GM18507 (cell line): Measurements from ENCODE around the gene BBIP1.

Experiments
- DNase-seq: peaks from one replicate; pipeline ENCODE4 v3.0.0; 2011; ENCODE audit warnings: low read depth; ENCODE audit not compliant: insufficient read length; ENCODE audit errors: extremely low spot score
- FAIRE-seq: peaks from 2 replicates; lab custom pipeline; 2011; peaks lifted over from hg19 to GRCh38; lab: Jason Lieb, UNC

Gene BBIP1

GRCh38 chr10:110865809-110866482 is 53.0 kb downstream of the BBIP1 start:
- FAIRE-seq, result peak; percentile 76
- DNase-seq, result no peak

DNA sequence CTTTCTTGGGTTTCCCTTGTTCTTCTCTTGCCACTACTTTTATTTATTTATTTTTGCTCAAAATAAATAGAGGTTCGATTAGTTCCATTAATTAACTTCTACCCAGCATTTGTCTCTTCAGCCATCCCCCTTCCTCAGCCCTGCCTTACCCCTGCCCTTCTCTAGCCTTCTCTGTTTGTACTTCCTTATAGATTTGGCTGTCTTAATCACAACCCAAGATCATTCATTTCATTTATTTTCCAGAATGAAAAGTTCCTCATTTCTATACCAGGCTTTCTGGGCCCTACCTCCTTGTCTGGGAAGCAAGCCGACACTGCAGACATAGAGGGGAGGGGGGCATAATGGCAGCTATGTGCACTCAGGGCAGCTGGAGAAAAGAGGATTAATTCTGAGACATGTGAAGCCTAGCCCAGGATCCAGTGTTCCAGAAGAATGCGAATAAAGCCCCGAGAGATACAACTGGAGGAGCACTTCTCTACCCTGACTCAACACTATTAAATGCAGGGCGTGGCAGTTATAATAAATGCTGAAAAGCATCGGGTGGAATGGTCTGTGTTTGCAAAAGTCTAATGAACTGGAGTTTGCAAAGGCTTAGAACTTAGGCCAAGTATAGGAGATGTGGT is 53.7 kb downstream of the BBIP1 start:
- no peak for FAIRE-seq
- no peak for DNase-seq

DNA sequence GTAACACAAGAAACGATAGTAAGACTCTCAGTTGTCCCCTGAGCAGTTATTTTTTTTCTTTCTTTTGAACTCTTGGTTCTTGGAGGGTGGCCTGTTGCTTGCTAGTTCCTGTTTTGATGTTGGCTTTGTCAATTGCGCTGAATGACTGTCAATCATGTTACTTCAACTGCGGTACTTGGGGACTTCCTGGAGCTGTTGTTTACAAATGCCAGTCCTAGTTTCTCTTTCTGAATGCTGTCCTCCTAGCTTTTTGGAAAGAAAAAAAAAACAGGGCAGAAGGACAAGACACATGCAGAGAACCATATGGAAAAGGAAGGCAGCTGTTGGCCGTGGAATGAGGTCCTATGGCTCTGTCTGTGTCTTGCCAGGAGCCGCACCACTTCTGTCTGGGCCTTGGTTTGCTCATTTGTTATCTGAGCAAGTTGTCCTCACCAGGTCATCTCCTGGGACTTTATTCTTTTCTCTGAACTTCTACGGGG is 54.3 kb downstream of the BBIP1 start:
- peak; percentile 96 for FAIRE-seq
- no peak for DNase-seq

GRCh38 chr10:110863956-110864355 is 55.0 kb downstream of the BBIP1 start:
- FAIRE-seq (no peak), DNase-seq (no peak)

- DNase-seq, result no peak
Observed at GRCh38 chr10:110863361-110863760, 55.6 kb downstream of the BBIP1 start.

DNA sequence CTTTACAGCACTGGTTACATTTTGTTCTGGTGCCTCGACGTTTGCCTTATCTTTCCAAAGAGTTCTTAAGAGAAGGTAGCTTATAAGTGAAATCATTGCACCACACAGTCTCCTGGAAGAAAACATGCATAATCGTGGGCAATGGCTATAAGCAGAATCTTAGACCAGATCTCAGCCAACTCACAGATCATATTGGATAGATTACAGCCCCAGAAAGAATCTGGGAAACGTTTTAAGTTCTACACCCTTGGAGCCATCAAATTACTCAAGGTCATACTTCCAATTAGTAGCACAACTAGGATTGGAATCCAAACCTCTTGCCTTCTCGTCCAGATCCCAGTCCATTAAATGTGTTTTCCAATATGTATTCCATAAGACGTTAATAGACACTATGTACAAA is 56.0 kb downstream of the BBIP1 start:
- FAIRE-seq (no peak), DNase-seq (no peak)

More at GRCh38 chr10:110863361-110863760, 55.6 kb downstream of the BBIP1 start:
- no peak for FAIRE-seq

DNA sequence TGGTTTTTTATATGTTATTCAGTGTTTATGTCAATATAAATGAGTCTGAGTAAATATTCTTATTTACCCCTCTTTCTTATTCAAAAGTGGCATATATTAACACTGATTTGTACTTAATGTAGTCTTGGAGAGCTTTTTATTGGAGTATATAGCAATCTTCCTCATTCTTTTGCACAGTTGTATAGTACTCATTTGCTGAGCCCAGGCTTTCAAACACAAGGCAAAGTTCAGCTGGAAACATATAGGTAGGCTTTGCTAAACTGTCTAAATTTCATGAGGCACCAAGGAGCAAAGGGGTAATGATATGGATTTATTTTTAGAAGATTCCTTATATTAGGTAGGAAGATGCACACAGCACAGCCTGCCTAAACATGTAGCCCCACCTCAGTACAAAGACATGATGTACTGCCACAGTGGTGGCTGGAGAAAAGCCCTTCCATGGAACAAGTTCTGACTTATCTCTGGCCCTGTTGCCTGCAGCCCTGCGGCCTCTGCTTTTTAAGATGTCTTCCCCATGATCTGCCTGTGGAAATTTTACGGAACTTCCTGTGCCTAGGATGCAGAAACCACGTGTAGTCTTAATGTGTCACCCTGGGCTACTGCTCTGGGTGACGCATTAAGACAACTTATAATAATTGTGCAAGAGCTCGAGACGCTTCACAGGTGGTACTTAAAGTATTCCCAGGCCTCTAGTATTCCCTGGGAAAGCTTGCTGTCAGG is 56.9 kb downstream of the BBIP1 start:
- DNase-seq (no peak), FAIRE-seq (no peak)

DNA sequence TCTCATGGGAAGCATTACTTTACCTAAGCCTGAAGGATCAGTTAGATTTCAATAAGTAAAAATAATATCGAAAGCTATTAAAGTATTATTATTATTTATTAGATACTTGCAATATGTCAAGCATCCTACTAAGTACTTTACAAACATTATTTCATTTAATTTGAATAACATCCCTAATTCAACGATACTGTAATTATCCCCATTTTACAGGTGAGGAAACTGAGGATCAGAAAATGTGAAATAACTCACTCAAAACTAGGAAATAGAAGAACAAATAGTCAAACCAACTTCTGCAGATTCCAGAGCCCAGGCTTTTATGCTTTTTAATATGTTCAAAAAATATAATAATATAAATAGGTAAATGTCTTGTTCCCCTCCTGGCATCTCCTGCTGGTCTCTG is 57.5 kb downstream of the BBIP1 start:
- no peak for DNase-seq
- FAIRE-seq, result no peak

DNA sequence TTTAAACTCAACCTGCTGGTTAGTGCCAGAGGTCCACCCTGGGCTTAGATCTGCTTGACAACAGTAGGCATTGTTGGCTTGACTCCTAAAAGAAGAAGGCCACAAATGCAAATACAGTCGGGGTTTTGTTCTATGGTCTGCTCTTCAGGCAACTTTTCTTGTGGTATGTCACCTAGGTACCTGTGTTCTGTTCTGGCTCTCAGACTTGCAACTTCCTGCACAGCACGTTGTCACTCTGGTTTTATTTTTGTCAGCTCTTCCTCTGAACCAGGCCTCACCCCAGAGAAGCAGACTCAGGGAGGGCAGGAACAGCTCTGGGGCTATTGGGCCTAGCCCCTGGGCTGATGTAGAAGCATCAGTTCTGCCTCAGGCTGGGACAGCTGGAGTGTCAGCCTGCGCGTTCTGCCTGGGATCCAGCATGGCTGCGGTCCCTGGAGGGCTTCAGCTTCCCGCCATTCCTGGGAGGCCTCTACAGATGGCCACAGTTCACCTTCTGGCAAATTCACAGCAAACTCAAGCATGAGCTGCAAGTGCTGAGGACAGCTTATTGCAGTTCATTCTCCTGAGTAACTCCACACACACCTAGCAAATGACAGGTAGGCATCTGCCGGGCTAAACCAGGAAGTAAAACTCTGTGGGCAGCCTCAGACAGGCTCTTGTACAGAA is 58.3 kb downstream of the BBIP1 start:
- DNase-seq (no peak), FAIRE-seq (peak; percentile 91)

DNA sequence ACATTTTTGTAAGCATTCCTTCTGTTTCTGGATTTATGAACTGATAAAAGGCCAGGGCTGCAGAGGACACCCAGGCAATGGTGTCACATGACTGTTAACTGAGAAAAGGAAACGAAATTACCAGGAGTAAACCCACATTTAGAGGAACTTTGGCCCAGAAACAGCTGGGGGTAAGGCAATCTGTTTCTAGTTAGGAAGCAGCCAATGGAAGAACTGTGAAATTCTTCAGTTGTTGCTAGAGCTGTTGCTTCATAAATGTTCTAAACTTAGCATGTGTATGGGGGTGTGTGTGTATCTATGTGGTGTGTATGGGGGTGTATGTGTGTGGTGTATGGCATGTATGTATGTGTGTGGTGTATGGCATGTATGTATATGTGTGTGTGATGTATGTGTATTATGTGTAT is 59.0 kb downstream of the BBIP1 start:
- DNase-seq, result no peak
- FAIRE-seq, result peak; percentile 80

- FAIRE-seq, result peak; percentile 46
Observed at GRCh38 chr10:110859206-110859972, 59.6 kb downstream of the BBIP1 start.

GRCh38 chr10:110858297-110858934 is 60.6 kb downstream of the BBIP1 start:
- FAIRE-seq (no peak), DNase-seq (no peak)

More at GRCh38 chr10:110859206-110859972, 59.6 kb downstream of the BBIP1 start:
- no peak for DNase-seq

GRCh38 chr10:110857265-110858171 is 61.5 kb downstream of the BBIP1 start:
- DNase-seq, result no peak
- no peak for FAIRE-seq

DNA sequence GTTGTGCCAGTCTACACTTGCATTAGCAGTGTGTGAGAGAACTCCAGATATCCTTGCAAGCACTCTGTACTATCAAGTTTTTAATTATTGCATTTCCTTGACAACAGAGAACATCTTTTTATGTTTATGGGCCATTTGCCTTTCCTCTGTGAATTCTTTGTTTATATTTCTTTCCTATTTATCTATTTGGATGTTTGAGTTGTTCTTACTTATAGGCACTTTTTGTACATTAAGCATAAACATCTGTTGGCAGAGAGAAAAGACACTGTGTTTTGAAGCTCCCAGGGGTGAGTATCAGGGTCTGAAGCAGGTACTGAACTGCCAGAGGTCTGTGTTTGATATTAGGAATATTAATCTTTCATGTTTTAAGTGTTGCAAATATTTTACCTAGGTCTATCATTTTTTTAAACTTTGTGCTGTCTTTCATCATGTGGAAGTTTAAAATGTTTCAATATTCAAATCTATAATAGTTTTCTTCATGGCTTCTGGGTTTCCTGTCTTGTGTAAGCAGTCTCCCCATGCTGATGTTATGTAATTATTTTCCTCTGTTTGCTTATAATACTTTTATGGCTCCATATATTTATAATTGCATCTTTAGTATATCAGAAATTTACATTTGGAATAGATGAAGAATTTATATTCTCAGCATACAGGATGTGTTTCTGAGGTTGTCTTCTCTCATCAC is 64.9 kb downstream of the BBIP1 start:
- FAIRE-seq, result no peak
- DNase-seq, result no peak

- FAIRE-seq, result no peak
- DNase-seq, result no peak
Observed at GRCh38 chr10:110852947-110853346, 66.0 kb downstream of the BBIP1 start.

- FAIRE-seq (peak; percentile 61), DNase-seq (no peak)
Observed at GRCh38 chr10:110852255-110852896, 66.6 kb downstream of the BBIP1 start.
